NK-92 (cell line): ENCODE results near the gene PHF2.

ENCODE experiments used
- DNase-seq: peaks from one replicate; lab custom pipeline; 2025; ENCODE audit not compliant: unreplicated experiment; lab: John Stamatoyannopoulos, UW

Gene PHF2

DNA sequence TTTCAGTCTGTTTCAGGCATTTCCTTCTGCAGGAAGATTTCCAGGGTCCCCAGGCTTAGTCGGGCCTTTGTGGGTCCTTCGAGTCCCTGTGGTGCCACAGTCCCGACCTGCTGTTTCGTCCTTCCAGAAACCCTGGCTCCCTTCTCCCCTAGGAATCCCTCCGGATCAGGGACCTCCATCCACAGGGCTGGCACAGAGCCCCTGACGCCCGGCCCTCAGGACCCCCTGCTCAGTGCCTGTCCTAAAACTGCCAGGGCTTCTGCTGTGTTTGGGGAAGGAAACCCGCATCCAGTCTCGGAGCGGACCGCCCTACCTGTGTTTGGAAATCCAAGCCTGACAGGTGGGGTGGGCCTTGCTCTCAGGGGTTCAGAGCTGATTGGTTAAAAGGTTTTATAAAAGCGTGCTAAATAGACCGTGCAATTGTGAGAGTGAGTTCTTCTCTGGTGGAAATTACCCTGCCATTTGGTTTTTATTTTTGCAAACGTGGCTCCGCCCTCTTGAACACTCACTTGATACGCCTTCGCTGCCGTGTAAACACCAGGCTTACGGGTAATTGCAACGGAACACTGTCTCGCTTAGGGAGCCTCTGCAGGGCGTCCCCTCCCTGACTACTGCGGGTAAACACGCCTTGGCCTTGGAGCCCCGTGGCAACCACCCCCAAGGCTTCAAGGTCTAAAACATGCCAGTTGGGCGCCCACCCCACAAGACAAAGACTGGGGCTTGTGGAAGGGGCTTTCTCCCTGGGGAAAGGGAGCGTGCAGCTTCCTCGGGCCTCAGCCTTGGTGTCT, 121.2 kb downstream of the PHF2 start:
- DNase-seq, result no peak

DNA sequence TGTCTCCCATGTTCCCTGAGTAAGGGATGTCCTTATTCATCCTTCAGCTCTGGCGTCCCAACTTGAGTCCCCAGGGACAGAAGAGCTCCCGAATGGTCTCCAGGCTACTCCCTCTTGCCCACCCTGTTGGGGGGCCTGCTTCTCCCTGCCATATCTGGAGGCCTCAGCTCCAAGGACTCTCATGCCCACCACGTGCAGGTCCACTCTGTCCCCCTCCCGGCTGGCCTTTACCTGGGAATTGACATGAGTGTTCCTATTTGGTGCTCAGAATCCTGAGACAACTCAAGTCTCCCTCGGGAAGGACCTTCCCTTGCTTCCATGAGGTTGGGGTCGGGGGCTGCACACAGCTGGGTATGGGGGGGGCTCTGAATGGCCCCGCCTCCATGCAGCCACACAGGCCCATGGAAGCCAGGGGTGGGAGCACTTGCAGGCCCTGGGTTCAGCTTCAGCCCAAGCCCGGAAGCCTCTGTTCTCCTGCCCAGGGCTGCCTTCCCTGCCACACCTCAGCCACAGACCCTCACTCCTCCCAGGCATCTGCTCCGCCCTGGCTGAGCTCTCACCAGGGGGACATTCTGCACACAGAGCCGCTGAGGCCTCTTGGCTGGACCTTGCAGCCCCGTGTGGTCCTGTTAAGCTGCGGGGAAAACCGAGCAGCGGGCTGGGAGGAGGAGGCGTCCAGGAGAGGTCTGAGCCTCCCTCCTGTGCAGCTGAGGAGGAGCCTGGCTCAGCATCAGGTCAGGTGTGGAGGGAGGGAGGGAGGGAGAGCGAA, 121.9 kb downstream of the PHF2 start:
- DNase-seq, result no peak

GRCh38 chr9:93699650-93700049, 123.3 kb downstream of the PHF2 start:
- DNase-seq, result no peak

DNA sequence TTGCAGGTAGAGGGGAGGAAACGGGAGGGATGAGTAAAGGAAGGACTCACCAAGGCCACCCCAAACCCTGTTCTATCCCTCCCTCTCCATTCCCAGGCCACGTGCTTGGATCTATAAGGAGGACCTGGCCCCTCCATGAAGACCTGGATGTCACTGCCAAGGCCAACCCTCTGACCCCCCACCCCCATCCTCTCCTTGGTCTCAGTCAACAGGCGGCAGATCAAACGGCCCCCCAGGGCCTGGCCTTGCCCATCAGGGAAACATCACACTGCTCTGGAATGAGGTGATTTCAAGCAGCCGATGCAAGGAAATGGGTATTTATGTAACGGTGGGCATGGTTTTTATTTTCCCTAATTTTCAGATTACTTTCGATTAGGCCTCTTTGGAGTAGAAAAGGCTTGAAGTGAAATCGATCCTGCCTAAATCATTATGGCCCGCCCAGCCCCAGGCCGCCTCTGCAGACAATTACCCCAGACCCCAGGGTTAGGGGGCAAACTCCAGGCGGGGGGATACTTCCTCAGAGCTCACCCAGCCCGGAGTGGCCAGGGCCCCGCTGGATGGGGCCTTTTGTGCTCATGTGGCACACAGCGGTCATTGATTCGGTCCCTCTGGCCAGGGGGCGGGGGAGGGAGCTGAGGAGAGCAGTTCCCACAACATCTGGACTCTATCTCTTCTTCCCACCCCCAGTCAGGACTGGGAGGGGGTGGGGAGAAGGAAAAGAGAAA, 125.3 kb downstream of the PHF2 start:
- no peak for DNase-seq

DNA sequence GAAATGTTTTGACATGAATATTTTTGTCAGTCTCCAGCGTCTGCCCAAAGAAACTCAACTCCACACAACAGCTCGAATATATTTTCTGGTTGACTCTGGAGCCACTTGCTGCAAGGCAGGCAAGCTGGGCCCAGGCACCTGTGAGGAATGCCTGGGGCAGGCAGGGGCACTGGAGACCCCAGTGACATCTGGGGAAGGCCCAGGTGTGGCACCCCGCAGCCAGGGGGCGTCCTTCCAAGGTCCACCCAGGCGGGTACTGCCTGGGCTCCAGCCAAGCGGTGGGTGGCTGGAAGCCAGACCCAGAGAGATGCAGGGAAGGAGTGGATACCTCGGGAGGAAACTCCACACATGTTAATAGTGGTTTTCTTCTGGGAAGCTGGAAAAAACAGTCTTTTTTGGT, 125.9 kb downstream of the PHF2 start:
- no peak for DNase-seq

- DNase-seq, result no peak
Measured at GRCh38 chr9:93708289-93708986, 132.1 kb downstream of the PHF2 start.

DNA sequence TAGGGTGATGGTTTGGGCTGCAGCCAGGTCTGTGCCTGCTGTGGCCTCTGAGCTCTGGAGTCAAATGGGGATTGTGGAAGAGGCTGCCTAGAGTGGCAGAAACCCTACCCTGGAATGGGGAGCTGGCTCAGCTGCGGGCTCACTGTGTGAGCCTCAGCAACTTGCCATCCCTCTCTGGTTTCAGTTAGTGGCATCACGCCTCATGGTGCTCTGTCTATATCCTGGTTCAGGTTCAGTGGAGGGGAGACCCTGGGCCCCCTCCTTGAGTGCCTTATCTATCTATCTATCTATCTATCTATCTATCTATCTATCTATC, 132.6 kb downstream of the PHF2 start:
- DNase-seq, result no peak

DNA sequence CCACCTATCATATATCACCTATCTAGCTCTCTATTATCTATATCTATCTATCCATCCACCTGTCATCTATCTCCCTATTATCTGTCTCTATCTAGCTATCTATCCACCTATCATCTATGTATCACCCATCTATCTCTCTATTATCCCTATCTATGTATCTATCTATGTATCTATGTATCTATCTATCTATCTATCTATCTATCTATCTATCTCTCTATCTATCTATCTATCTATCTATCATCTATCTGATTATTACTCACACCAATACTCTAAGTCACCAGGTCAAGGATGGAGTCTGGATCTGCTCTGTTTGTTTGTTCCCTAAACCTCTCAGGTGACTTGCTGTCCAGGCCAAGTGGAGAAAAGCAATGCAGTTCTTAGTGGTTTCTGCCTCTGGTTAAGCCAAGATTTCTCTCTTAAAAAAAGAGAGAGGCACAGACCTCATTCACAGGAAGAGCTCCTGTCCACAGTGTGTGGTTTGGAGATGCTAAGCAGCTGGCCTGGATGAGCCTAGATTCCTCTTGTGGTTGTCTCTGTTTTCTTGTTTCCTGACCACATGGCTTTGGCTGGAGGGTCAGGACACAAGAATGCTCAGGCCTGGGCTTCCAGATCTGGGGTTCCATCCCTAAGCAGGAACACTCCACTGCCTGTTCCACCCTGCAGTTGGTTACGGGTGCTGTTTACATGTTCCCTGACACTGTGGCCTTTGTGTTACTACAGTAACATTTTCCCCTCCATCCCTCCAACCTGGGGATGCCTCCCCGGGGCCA, 133.4 kb downstream of the PHF2 start:
- no peak for DNase-seq

GRCh38 chr9:93710370-93710723, 134.0 kb downstream of the PHF2 start:
- no peak for DNase-seq

GRCh38 chr9:93711002-93711401, 134.6 kb downstream of the PHF2 start:
- DNase-seq, result no peak

- no peak for DNase-seq
Measured at GRCh38 chr9:93712896-93713295, 136.5 kb downstream of the PHF2 start.

GRCh38 chr9:93713716-93714115, 137.3 kb downstream of the PHF2 start:
- no peak for DNase-seq

DNA sequence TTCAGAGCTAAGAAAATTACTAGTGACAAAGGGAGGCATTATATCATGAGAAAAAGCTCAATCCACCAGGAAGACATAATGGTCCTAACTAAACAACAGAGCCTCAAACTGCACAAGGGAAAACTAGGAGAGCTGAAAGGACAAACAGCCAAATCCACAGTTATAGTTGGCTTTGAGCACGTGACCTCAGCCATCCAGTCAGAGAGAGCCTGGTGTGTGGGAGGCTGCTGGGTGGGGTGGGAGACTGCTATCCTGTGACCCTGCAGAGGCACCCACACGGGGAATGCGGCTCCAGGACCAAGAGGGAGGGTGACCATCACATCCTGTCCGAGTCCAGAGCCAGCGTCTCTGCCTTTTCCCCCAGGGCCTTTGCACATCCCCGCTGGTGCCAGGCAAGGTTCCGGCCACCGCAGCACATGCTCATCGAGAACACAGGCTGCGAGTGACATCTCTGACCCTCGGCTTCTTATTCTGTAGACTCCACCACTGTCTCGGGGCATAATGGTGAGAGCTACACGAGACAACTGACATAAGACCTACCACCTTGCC, 145.1 kb downstream of the PHF2 start:
- DNase-seq, result no peak

GRCh38 chr9:93724852-93725251, 148.5 kb downstream of the PHF2 start:
- DNase-seq, result no peak

DNA sequence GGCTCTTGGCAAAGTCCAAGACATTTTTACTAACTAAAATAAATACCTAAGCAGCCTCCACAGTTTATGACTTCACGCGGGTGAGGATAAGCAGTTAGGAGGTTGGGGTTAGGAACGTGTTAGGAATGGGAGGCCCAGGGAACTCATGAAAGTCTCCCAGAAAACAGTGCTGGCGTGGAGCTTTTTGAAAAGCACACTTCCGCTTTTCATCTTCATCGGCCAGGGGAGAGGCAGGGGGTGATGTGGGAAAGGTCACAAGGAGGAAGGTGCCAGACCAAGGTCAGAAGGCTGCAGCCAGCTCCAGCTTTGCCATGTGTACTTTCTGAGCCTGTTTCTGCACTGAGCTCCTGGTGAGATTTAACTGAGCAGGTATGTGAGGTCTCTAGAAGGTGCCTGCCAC, 149.0 kb downstream of the PHF2 start:
- no peak for DNase-seq

- DNase-seq, result no peak
Measured at GRCh38 chr9:93726147-93726546, 149.8 kb downstream of the PHF2 start.
